ENCODE measurements around the gene SLC25A22.

SLC25A22 gene

DNA sequence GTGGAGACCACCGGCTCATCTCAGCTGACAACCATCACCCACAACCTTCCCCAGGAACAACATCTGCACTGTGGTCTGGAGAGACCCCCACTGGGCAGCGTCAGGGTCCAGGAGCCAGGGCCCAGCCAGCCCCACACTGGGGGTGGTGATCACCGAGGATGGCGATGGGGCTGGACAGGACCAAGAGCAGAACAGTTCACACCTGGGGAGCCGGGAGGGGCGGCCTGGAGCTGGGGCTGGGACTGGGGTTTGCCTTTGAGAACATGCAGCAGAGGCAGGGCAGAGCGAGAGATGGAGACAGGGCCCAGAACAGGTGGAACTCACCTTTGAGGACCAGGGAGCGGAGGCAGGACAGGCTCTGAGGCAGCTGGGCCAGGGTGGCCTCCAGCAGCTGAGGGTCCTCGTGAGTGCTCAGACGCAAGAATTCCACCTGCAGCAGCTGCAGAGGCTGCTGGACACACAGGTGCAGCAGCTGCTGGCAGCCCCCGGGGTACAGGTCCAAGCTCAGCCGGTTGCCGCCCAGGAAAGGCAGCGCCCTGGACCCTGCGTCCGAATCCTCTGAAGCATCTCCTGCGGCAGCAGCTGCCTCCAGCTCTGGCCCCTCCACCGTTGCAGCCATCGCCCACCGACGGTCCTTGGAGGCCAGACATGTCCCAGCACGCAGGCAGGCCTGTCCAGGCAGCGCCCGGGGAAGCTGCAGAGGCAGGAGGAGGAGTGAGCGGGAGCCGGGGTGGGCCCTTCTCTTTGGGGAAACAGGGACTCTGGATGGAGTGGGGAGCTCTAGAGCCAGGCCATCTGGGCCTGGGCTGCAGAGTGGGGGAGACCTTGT lies 5.9 kb upstream of the SLC25A22 start:
- DNase-seq (ENCODE audit: low read depth in 2 of 2), result no peak

- no peak for DNase-seq (ENCODE audit: low read depth in 2 of 2)
Observed at GRCh38 chr11:803467-803742, 5.3 kb upstream of the SLC25A22 start.

DNA sequence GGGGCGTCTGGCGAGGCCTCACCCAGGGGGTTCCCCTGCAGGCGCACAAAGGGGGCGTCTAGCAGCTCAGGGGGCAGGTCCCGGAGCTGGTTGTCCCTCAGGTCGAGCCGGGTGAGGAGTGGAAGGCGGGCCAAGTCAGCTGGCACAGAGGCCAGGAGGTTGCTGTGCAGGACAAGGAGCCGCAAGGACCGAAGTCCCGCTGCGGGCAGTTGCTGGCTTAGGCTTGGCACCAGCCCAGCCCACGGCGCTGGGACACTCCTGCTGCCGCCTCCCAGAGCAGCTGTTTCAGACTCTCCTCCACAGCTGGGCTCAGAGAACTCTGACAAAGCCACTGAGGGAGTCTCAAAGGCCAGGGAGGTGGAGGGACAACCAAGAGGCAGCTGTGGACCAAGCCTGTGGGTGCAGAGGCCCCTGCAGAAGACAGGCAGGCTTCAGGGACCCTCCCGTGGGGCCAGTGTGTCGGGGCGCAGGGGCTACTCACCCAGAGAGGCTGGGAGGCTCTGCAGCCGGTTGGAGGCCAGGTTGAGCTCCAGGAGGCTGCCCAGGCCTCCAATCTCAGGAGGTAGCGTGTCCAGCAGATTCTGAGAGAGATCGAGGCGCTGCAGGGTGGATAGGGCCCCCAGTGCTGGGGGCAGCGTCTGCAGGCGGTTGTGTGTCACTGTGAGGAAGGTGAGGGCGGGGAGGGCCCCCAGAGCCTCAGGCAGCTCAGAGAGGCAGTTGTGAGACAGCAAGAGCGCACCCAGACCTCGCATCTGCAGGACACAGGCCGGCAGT lies 4.8 kb upstream of the SLC25A22 start:
- DNase-seq (ENCODE audit: low read depth in 2 of 2), result no peak

GRCh38 chr11:802018-802617 lies 4.0 kb upstream of the SLC25A22 start:
- no peak for DNase-seq (ENCODE audit: low read depth in 2 of 2)

GRCh38 chr11:801097-801780 lies 3.2 kb upstream of the SLC25A22 start:
- DNase-seq (ENCODE audit: low read depth in 2 of 2), result no peak

GRCh38 chr11:800473-800872 lies 2.4 kb upstream of the SLC25A22 start:
- DNase-seq (ENCODE audit: low read depth in 2 of 2), result no peak

GRCh38 chr11:799641-800316 lies 1.7 kb upstream of the SLC25A22 start:
- DNase-seq (ENCODE audit: low read depth in 2 of 2), result no peak

GRCh38 chr11:797296-798092 lies 587 bp downstream of the SLC25A22 start:
- peak in 1 of 2 donors; percentile 50 for DNase-seq (ENCODE audit: low read depth in 2 of 2)

DNA sequence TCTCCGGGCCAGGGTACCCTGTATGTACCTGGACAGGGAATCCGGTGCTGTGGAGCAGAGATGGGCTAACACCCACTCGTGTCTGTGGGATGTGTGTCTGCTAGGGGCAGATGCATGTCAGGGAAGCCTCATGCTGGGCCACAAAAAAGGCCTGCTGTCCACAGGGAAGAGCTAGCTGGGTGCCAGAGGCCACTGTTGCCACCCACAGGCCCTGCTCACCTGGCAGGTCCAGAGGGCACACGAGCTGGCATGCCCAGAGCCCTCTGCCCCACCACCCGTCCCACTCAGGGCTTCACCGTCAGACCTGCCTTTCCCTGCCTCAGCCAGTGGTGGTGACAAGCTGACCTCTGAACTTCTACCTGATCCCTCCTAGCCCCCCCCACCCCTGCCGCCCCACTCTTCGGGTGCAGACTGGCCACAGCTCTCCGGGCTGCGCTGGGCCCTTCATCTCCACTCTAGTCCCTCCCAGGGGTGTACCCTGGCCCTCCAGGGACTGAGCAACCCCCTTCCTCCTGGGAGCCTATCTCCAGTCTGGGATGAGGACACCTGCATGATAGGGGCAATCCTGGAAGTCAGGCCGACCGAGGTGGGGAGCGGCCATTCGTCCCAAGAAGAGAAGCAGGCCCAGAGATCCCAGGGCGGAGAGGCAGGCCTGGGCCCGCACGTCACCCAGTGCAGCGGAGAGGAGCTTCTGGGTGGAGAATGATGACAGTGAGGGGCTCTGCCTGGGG lies 1.4 kb downstream of the SLC25A22 start:
- no peak for DNase-seq (ENCODE audit: low read depth in 2 of 2)

- DNase-seq (ENCODE audit: low read depth in 2 of 2), result peak; percentile 38 to 55
Observed at GRCh38 chr11:795634-796564, 2.2 kb downstream of the SLC25A22 start.

GRCh38 chr11:794766-795633 lies 3.1 kb downstream of the SLC25A22 start:
- DNase-seq (ENCODE audit: low read depth in 2 of 2), result no peak

DNA sequence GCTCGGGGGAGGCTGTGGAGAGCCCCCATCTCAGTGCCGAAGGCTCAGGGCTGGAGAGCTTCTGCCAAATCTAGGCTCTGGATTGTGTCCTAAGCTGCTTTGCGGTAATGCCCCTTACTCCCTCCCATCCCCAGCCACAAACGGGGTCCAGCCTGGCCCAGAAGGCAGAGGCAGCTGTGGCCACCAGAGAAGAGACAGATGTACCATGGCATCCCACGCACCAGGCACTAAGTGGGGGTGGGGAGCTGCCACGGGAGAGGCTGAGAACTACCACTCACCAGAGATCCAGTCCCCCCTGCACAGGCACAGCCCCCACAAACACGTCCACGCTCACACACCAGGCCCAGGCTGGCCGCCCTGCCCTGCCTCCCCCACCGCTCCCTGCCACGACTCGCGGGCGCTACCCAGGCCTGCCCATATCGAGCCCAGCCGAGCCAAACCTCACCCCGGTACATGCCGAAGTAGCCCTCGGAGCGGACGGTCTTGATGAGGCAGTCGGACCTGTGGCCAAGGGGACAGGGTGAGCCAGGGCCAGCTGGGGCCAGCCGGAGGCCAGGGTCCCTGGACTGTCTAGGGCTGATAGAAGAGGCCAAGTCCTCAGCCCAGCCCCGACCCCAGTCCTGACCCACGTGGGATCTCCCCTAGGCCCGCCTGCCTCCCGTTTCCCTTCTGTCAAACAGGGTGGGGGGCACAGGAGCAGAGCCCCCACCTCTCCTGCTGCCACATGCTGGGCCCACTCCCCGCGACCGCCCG lies 3.9 kb downstream of the SLC25A22 start:
- DNase-seq (ENCODE audit: low read depth in 2 of 2), result no peak

- DNase-seq (ENCODE audit: low read depth in 2 of 2), result no peak
Observed at GRCh38 chr11:793556-793955, 4.5 kb downstream of the SLC25A22 start.

DNA sequence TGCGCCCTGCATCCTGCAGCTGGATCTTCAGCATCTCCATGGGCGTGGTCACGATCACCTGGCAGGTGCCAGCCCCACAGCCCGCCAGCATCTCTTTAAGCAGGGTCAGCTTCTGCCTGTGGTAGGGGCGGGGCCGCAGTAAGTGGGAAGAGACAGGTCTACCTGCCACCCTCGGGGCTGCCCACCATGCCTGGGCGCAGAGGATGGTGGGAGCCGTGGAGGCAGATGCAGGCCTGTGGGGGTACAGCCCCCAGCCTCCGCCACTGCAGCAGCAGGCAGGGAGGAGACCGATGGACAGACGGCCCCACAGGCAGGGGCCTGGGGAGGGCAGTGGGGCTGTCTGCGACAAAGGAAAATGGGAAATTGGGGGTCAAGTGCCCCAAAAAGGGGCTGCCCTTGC lies 5.2 kb downstream of the SLC25A22 start:
- no peak for DNase-seq (ENCODE audit: low read depth in 2 of 2)

- DNase-seq (ENCODE audit: low read depth in 2 of 2), result no peak
Observed at GRCh38 chr11:792535-792821, 5.6 kb downstream of the SLC25A22 start.

DNA sequence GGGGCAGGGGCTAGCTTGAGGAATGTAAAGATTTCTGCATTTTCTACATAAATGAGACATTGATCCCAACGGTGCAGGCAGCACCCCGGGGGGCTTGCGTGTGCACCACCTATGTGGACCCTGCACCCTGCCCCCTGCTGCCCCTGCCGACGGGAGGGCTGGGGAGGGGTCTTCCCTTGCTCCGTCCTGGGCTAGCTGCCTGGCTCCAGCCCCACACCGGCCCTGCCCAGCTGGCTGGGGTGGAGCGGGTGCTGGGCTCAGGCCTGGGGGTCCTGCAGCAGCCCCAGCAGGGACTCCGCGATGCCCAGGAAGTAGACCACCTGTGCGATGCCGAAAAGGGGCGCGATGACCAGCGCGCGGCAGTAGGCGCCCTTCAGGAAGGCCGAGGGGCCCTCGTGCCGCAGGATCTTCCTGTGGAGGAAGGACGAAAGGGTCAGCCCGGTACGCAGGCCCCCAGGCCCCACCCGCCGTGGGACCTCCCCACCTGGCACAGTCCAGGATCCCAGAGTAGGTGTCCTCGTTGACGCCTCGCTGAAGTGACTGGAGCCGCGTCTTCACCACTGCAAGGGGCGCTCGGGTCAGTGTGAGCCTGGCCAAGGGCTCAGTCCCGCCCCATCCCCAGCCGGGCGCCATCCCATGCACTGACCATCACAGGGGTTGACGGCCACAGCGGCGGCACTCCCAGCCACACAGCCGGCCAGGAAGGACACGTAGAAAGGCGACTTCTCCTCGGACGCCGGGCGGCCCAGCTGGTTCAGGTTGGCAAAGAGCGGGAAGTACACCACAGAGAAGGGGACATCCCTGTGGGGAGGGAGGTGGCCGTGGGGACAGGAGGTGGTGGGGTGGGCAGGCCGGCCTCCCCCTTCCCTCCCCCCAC lies 6.2 kb downstream of the SLC25A22 start:
- DNase-seq (ENCODE audit: low read depth in 2 of 2), result no peak

Measured in stimulated activated CD8-positive, alpha-beta memory T cell treated with anti-CD3 and anti-CD28 coated beads, Interleukin-2, amount 100 ng/mL, for 1 hour (primary cell).